Nucleus accumbens (tissue), 56 donors: ENCODE data around the gene SGTA.

Experiments used
- DNase-seq, 56 donors: peaks; one replicate each; lab custom pipeline; 2025; lab: John Stamatoyannopoulos, UW

The SGTA gene

GRCh38 chr19:2774083-2774679 is 8.9 kb downstream of the SGTA start:
- no peak for DNase-seq

DNA sequence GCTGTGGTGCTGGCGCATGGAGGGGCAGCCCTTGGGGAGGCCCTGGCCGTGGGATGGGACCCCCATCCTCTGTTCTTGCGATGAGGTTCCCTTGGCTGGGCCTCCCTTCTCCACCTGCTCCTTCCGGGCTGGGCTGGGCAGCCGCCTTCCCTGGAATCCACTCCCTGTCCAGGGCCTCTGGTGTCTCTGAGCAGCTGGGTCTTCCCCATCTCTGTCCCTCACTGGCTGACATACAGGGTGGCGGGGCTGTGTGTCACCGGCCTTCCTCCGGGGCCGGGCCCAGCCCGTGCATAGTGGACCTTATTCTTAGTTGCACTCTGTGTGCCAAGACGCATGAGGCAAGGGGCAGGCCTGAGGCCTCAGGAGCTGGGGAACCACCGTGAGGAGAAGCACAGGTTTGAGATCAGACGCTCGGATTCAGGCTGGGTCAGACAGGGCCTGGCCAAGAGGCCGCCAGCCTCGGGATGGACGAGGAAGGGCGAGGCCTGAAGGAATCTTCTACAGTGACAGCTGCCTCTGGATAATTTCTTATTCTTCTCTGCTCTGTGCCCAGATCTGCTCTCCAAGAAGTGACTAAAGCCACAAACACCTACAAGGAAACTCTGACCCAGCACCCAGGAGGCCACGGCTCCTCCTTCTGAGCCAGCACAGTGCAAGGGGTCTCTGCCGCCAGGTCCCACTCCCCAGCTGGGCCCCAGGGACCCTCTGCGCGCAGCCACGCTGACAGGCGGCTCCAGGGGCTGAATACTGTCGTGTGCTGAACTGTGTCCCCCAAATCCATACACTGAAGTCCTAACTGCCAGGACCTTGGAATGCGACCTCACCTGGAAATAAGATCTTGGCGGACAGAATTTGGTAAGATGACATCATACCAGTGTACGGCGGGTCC is 11.0 kb downstream of the SGTA start:
- no peak for DNase-seq

DNA sequence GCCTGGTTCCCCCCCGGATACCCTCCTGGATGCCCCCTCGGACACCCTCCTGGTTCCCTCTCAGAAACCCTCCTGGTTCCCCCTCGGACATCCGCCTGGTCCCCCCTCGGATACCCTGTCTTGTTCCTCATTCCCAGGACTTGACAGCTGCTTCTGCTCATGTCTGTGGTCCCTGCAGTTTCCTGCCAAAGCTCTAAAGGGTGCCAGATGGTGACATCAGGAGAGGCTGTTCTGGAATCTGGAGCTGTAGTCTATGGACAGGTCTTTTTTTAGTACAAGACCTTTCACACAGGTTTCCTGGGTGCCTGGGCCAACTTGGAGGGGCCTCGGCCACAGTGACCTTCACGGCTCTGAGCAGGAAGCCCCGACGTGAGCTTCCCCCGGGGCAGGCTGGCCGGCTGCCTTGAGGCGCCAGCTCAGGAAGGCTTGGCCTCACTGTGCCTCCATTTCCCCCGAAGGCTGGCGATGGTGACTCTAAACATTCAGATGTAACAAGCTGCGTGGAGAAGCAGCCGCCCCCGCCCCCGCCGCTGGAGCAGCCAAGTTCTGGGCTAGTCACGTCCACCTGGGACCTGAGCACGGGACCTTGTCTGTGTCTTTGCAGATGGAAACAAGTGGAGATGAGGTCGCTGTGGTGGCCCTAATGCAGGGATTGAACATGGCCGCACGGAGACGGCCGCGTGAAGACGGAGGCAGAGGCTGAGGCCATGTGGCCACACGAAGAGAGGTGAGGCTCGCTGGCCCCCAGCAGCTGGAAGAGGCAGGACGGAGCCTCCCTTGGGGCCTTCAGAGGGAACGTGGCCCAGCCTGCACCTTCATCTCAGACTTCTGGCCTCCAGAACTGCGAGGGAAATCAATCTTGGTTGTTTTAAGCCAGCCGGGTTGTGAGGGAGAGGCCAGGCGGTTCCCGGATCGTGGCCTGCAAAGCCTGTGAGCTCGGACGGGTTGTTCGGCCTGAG is 12.7 kb downstream of the SGTA start:
- peak in 13 of 56 donors; percentile 7 to 60 (median 28) for DNase-seq

- DNase-seq, result no peak
Measured at GRCh38 chr19:2769218-2769617, 13.9 kb downstream of the SGTA start.

- no peak for DNase-seq
Measured at GRCh38 chr19:2768365-2769132, 14.5 kb downstream of the SGTA start.

GRCh38 chr19:2767688-2768087 is 15.4 kb downstream of the SGTA start:
- no peak for DNase-seq

DNA sequence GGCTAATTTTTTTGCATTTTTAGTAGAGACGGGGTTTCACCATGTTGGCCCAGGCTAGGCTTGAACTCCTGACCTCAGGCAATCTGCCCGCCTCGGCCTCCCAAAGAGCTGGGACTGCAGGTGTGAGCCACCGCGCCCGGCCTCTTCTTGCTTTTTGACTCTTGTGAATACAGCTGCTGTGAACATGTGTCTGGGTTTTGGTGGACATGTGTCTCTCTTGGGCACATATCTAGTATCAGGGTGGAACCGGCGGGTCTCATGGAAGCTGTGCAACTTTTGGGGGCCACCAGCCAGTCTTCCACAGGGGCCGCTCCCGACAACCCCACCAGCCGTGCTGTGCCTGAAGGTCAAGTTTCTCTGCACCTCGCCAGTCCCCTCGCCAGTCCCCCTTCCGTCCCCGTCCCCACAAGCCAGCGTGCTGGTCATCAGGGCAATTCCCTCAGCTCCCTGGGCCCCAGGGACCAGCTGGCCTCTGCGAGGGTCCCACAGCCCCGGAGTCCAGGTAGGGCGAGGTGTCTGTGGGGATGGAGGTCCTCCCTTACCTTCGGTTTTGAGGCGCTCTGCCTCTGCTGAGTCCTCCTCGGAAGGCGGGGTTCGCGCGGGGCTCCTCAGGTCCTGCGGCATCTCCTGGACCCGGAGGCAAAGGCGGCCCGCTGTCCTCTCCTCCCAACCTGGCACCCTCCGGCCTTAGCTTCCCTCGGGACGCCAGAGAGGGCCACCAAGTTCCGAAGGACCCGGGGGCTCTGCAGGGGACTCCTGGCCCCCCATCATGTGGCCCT is 16.3 kb downstream of the SGTA start:
- no peak for DNase-seq

DNA sequence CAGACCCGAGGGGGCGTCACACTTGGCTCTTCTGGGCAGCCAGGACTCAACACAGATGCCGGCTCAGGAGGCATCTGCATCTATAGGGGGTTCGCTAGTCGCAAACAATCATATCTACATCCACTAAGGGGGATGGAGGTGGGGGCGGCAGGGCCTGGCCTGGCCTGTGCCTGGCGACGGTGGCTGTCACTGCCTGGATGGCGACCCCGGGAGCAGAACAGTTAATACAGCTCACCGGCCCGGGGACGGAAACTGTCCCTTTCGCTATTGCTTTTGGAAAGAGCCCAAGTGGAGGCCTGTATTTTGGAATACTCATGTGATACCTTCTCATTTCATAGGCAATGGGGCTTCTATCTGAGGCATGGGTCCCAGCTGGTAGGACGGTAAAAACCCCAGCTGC is 17.7 kb downstream of the SGTA start:
- no peak for DNase-seq

GRCh38 chr19:2764945-2765344 is 18.1 kb downstream of the SGTA start:
- no peak for DNase-seq

GRCh38 chr19:2763687-2764086 is 19.4 kb downstream of the SGTA start:
- no peak for DNase-seq

GRCh38 chr19:2762783-2763496 is 20.1 kb downstream of the SGTA start:
- DNase-seq, result no peak

- no peak for DNase-seq
Measured at GRCh38 chr19:2761876-2762782, 20.9 kb downstream of the SGTA start.

DNA sequence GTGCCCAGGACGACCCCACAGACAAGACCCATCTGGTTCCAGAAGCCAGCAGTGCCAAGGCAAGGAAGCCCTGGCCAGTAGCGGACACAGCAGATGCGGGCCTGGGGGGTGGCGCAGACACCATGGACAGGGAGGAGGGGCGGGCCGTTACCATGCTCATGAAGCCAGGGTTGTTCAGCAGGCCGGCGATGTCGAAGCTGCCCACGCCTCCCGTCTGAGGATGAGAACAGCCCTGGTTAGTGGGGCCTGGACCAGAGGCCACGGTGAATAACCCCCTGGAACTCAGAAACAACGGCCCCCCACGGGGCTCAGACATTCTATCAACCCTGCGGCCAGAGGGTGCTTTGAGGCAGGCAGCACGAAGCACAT is 21.8 kb downstream of the SGTA start:
- DNase-seq, result no peak

DNA sequence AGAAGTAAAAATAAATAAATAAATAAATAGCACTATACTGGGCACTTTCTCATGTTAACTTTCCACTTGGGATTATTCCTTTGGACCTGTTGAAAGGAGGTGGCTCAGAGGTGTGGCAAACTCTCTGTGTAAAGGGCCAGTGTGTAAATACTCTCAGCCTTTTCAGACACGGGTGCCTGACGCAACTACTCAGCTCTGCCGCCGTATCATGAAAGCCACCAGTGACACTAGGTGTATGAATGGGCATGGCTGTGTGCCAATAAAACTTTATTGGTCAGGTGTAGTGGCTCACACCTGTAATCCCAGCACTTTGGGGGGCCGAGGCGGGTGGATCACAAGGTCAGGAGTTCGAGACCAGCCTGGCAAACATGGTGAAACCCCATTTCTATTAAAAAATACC is 23.1 kb downstream of the SGTA start:
- DNase-seq, result no peak

DNA sequence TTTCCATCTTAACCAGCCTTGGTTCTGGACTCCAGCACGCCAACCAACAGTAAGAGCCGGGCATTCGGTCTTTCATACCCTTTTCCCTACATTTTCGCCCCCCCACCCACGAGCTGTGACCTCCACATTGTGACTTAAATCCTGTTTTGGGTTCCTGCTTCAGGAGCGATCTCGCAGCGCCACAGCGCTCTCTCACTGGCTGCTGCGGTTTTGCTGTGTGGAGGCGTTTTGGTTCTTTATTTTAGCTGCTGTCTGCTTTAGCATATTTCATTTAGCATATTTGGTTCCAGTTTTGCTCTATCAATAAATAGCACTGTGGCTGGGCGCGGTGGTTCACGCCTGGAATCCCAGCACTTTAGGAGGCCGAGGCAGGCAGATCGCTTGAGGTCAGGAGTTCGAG is 23.7 kb downstream of the SGTA start:
- no peak for DNase-seq

DNA sequence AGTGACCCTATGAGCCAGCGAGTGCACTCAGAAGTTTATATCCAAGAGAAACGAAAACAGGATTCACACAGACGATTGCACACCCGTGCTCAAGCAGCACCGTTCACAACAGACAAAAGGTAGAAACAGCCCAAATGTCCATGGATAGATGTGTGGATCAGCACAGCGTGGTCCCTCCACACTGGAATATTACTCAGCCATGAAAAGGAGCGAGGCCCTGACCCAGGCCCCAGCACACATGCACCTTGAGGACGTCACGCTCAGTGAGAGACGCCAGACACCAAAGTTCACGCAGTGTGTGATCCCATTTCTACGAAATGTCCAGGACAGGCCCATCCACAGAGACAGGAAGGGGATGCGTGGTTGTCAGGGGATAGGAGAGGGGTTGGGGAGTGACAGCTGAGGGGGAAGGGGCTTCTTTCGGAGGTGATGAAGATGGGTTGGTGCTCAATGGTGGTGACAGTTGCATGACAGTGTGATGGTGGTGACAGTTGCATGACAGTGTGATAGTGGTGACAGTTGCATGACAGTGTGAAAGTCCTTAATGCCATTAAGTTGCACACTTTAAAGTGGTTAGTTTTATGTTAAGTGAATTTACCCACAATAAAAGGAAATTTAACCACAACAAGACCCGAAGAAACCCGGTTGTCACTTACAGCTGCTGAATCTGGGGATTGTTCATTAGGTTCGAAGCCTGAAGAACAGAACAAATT is 24.3 kb downstream of the SGTA start:
- no peak for DNase-seq
